ENCODE measurements around the gene FAR2.

DNA sequence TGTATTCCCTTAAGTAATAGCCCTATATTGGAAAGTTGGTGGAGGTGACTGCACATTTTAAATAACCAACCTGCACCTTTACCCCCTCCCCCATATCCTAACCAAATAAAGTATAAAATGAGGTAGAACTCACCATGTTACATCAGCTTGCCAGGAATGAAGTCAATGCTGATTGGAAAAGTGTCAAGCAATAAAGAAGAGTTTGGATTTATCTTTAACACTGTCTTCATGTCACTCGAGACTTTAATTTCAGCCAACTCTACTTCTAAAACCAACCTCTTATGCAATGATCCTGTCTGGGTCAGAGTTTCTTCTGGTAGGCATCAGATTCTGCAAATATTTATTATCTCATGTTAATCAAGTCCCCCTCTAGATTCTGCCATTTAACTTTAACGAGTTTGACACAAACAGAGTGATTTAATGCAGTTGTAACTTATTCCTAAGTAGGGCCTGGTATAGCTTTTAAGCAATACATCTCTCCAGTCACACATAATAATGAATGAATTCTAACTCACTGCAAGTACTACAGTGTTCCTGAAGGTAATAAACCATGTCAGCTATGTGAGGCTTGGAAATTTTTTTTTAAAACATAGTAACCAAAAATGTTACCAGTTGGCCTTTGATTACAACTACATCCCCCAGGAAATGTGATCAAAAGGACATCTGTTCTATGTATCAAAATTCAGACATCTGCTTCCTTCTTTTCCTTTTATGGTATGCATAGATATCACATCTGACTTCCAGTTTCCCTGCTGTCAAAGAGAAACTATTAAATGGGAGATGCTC, 133.1 kb downstream of the FAR2 start:
- no peak for TF ChIP-seq POLR2A (IDR thresholded peaks at IDR 0.05; ENCODE audit: low read depth, low read length)
- no peak for TF ChIP-seq TAF1 (IDR thresholded peaks at IDR 0.05; ENCODE audit: low read depth, low read length)
- no peak for TF ChIP-seq POLR2AphosphoS5 (IDR thresholded peaks at IDR 0.05; ENCODE audit: low read depth, low read length)

Data from GM12891 (cell line).